Endothelial cell (in vitro differentiated cells): ENCODE results near the gene TFAP2D. TPM values are rescaled to one million over a fixed set of nuclear protein-coding genes. Genes with fewer than 3 reads are reported as not detected.

Experiments used
- DNase-seq: peaks from one replicate; pipeline ENCODE4 v3.0.0; 2021; ENCODE audit warnings: low spot score
- H3K27ac Mint-ChIP-seq: one replicate; pipeline ENCODE4 v1.8.0; 2021; ENCODE audit warnings: mixed read lengths, inconsistent platforms; ENCODE audit not compliant: unreplicated experiment
- H3K27me3 Mint-ChIP-seq: one replicate; pipeline ENCODE4 v1.8.0; 2021; ENCODE audit warnings: mild to moderate bottlenecking, moderate library complexity, mixed read lengths, inconsistent platforms; ENCODE audit not compliant: unreplicated experiment
- H3K36me3 Mint-ChIP-seq: one replicate; pipeline ENCODE4 v1.8.0; 2021; ENCODE audit warnings: mild to moderate bottlenecking, low read depth, mixed read lengths, inconsistent platforms; ENCODE audit not compliant: unreplicated experiment
- H3K4me1 Mint-ChIP-seq: one replicate; pipeline ENCODE4 v1.8.0; 2021; ENCODE audit warnings: mild to moderate bottlenecking, mixed read lengths, inconsistent platforms; ENCODE audit not compliant: unreplicated experiment
- H3K4me3 Mint-ChIP-seq: one replicate; pipeline ENCODE4 v1.8.0; 2021; ENCODE audit warnings: mild to moderate bottlenecking, mixed read lengths, inconsistent platforms; ENCODE audit not compliant: unreplicated experiment
- H3K9me3 Mint-ChIP-seq: one replicate; pipeline ENCODE4 v1.8.0; 2021; ENCODE audit warnings: mixed read lengths, inconsistent platforms; ENCODE audit not compliant: unreplicated experiment
- long read RNA-seq: library from polyadenylated mRNA; unstranded; transcript quantifications from one replicate; pipeline ENCODE4 v2.0.0, GENCODE V29; 2020; ENCODE audit not compliant: unreplicated experiment
- total RNA-seq: library from RNA; stranded (reverse); fragmentation: NEBNext Ultra II Directional; extraction: Animal tissue kit (Norgen Biotek cat#: 25700); gene quantifications from one replicate; pipeline ENCODE4 v1.2.1, GENCODE V29; 2021; ENCODE audit not compliant: unreplicated experiment
- TF ChIP-seq, protein P1 (sequence below): fragments of 200-600 bp; sonication (generic); IDR thresholded peaks from one replicate; pipeline ENCODE4 v1.5.0; 2021; ENCODE audit warnings: antibody characterized with exemption; ENCODE audit not compliant: unreplicated experiment

Gene TFAP2D
- 0.31 TPM for total RNA-seq
- long read RNA-seq, partial matches to known transcripts: 0 of 1 reads
- long read RNA-seq, other reads (novel, unspliced or antisense): 1 of 1 reads

DNA sequence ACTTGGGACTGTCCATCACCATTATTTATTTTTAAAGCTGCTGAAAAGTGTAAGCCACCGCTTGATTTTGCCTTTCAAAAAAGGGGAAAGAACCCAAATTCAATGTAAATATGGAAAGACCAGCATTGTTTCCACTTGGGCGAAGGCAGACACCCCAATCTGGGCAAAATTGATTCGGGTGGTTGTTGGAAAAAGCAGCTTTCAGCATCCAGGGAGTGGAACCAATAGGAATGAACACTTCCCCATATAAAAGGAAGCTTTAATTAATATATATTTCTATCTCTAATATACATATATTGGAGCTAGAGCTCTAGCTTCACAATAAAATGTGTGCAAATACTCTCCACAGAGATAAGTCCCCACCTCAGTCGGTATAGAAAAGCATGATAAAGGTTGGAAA is at the start of gene TFAP2D:
TSS of gene TFAP2D (plus strand) at position 301 of the 400 bp plus-strand sequence. CDS start 530 bp downstream, outside the sequence.
- TF ChIP-seq, protein P1, sequence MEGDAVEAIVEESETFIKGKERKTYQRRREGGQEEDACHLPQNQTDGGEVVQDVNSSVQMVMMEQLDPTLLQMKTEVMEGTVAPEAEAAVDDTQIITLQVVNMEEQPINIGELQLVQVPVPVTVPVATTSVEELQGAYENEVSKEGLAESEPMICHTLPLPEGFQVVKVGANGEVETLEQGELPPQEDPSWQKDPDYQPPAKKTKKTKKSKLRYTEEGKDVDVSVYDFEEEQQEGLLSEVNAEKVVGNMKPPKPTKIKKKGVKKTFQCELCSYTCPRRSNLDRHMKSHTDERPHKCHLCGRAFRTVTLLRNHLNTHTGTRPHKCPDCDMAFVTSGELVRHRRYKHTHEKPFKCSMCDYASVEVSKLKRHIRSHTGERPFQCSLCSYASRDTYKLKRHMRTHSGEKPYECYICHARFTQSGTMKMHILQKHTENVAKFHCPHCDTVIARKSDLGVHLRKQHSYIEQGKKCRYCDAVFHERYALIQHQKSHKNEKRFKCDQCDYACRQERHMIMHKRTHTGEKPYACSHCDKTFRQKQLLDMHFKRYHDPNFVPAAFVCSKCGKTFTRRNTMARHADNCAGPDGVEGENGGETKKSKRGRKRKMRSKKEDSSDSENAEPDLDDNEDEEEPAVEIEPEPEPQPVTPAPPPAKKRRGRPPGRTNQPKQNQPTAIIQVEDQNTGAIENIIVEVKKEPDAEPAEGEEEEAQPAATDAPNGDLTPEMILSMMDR: no peak
- Mint-ChIP-seq H3K27me3 (peaks cover 36% of the 10 kb centered on the region), H3K4me3 (peak within 1 kb of the TSS; percentile 74), H3K36me3 (no peaks in the 10 kb centered on the region), H3K27ac (no peak within 1 kb of the TSS), H3K9me3 (no peaks in the 10 kb centered on the region), H3K4me1 (peaks cover 25% of the 10 kb centered on the region)
- no peak for DNase-seq

DNA sequence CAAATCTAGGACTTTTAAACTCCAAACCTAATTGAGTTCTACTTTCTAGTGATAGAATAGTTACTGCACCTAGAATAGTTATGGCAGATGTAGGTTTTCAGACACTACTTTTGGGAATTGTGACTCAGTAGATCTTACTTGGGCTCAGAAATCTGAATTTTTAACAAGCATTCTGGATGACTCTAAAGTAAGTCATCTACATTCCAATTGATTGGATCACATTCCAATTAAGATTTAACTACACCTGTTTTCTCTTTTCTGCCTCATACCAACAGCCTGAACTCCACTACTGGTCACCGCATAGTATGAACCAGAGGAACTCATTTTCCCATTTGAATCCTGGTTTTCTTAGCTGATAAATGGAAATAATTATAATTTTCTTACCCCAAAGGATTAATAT is 49.5 kb upstream of the TFAP2D start:
- peaks cover 23% of the 10 kb centered on the region for H3K4me1 Mint-ChIP-seq

DNA sequence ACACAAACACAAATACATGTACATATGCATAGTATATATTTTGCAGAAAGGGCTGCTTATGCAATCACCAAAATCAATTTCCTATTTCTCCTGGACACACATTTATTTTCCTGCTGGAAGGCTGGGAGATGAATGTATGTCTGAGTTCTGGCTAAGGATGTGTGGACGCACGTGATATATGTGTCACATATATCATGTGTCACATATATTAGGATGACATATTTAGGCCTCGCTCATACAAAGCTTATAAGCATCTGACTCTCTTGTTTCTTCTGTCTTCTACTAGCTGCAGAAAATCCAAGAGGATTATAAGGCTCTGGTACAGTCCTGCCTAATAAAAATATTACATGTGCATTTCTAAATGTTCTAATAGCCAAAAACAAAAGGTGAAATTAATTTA is 47.2 kb upstream of the TFAP2D start:
- Mint-ChIP-seq H3K4me3 (no peak overlapping the region), H3K27ac (no peak overlapping the region), H3K36me3 (no peaks in the 10 kb centered on the region), H3K27me3 (no peaks in the 10 kb centered on the region), H3K9me3 (no peaks in the 10 kb centered on the region), H3K4me1 (peaks cover 16% of the 10 kb centered on the region)
- TF ChIP-seq, protein P1: no peak
- DNase-seq: no peak

More for the DNA sequence above, 49.5 kb upstream of the TFAP2D start:
- Mint-ChIP-seq H3K36me3 (no peaks in the 10 kb centered on the region), H3K4me3 (no peak overlapping the region), H3K27me3 (no peaks in the 10 kb centered on the region), H3K9me3 (no peaks in the 10 kb centered on the region), H3K27ac (no peak overlapping the region)
- TF ChIP-seq, protein P1: no peak
- DNase-seq: no peak

DNA sequence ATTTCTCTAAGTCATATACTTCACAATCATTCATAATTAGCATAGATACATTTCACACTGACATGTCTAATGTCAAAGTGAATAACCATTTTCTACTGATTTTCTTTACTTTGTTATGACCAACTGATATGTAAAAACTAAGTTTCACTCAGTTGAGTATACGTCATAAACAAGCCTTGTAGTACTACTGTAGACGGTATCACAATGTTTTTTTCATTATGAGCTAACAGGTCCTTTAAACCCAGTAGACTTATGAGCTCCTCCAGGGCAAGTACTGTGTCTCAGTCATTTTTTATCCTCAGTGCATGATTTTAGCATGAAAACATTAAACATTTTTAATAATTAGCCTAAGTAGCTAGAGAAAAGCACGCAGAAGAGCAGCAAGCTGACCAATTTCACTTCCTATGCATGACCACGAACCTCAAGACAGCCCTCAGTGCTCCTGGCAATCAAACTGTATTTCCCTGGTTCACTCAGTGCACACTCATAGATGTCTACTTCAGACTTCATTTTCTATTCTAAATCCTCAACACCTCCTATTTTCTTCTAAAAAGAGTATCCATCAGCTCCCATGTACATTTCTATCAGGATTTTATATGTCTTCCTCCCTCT is 32.0 kb upstream of the TFAP2D start:
- peaks cover 3% of the 10 kb centered on the region for H3K4me1 Mint-ChIP-seq
- H3K36me3 Mint-ChIP-seq: no peaks in the 10 kb centered on the region
- no peaks in the 10 kb centered on the region for H3K27me3 Mint-ChIP-seq
- H3K9me3 Mint-ChIP-seq: no peaks in the 10 kb centered on the region
- TF ChIP-seq, protein P1: no peak
- no peak for DNase-seq
- H3K4me3 Mint-ChIP-seq: no peak overlapping the region
- no peak overlapping the region for H3K27ac Mint-ChIP-seq

DNA sequence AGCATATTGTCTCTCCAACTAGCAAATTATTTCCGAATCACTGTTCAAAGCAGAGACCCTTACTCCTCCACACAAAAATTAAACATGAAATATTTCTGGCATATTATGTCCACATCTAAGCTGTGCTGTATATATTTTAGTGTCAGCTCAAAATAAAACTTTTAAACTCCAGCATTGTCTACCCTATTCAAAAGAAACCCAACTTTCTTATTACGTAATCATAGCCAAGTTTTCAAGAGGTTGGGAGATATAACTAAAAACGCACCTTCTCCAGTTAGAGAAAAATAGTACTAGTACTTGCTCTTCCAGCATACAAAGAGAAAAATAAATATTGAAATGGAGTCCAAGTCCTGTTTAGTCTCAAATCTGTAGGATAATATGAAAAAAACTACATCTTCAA is 24.1 kb upstream of the TFAP2D start:
- H3K4me1 Mint-ChIP-seq: no peaks in the 10 kb centered on the region
- H3K27me3 Mint-ChIP-seq: no peaks in the 10 kb centered on the region
- no peak overlapping the region for H3K27ac Mint-ChIP-seq
- no peaks in the 10 kb centered on the region for H3K36me3 Mint-ChIP-seq
- no peaks in the 10 kb centered on the region for H3K9me3 Mint-ChIP-seq
- TF ChIP-seq, protein P1: no peak
- H3K4me3 Mint-ChIP-seq: no peak overlapping the region
- DNase-seq: no peak
